ENCODE data around the gene CRAT. TPM values are rescaled to one million over a fixed set of nuclear protein-coding genes. Genes with fewer than 3 reads are reported as not detected.
"Not testable (repeated sequence)": the region's sequence is repeated elsewhere in the genome, so short reads cannot be mapped to it uniquely, and the experiment has no call there.

CRAT gene
- total RNA-seq, 3 donors from 2014 or later, result 62.0 to 86.5 (median 71.2) TPM

GRCh38 chr9:129122133-129122532 lies 11.5 kb upstream of the CRAT start:
- no peak for TF ChIP-seq CTCF (IDR thresholded peaks at IDR 0.05)
- Histone ChIP-seq H3K4me1 (ENCODE audit: low read depth) (no peaks in the 10 kb centered on the region), H3K9me3 (no peaks in the 10 kb centered on the region), H3K4me3 (no peak overlapping the region), H3K36me3 (ENCODE audit: low read depth) (peaks cover 4% of the 10 kb centered on the region)
- DNase-seq (no peak), ATAC-seq (no peak)
- intact Hi-C loops (cut with DNase I, micrococcal nuclease), result no loop called here

DNA sequence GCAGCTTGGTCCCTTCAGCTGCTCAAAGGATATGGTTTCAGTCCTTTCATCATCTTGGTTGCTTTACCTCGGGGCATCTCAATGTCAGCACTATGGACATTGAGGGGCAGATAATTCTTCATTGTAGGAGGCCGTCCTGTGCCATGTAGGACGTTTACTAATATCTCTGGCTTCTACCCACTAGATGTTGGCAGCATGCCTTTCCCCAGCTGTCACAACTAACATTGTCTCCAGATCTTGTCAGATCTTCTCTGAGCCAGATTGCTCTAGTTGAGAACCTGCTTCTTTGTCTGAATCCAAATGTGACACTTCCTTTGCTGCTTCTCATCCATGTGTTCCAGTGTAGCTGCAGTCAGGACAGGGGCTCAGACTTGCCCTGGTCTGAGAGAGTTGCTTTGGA lies 10.9 kb upstream of the CRAT start:
- no peak for TF ChIP-seq CTCF (IDR thresholded peaks at IDR 0.05)
- Histone ChIP-seq H3K9me3 (no peaks in the 10 kb centered on the region), H3K4me3 (no peak overlapping the region), H3K36me3 (ENCODE audit: low read depth) (peaks cover 4% of the 10 kb centered on the region), H3K4me1 (ENCODE audit: low read depth) (no peaks in the 10 kb centered on the region)
- ATAC-seq, result no peak
- intact Hi-C loops (cut with DNase I, micrococcal nuclease), result no loop called here
- DNase-seq, result no peak

DNA sequence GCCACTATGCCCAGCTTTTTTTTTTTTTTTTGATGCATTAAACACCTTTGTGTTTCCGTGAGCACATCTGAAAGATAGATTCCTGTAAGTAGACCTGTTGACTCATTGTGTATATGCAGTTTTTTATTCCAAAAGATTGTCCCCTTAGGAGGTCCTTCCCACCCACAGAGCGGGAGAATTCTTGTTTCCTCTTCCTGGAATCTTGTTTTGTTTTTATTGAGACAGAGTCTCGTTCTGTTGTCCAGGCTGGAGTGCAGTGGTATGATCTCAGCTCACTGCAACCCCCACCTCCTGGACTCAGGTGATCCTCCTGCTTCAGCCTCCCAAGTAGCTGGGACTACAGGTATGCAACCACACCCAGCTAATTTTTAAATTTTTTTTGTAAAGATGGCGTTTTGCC lies 8.2 kb upstream of the CRAT start:
- DNase-seq, result no peak
- no peaks in the 10 kb centered on the region for H3K9me3 ChIP-seq
- no peak overlapping the region for H3K4me3 ChIP-seq
- peaks cover 10% of the 10 kb centered on the region for H3K4me1 ChIP-seq (ENCODE audit: low read depth)
- ATAC-seq, result no peak
- no peak for TF ChIP-seq CTCF (IDR thresholded peaks at IDR 0.05)
- intact Hi-C loops (cut with DNase I, micrococcal nuclease), result no loop called here
- H3K36me3 ChIP-seq (ENCODE audit: low read depth), result peaks cover 4% of the 10 kb centered on the region

DNA sequence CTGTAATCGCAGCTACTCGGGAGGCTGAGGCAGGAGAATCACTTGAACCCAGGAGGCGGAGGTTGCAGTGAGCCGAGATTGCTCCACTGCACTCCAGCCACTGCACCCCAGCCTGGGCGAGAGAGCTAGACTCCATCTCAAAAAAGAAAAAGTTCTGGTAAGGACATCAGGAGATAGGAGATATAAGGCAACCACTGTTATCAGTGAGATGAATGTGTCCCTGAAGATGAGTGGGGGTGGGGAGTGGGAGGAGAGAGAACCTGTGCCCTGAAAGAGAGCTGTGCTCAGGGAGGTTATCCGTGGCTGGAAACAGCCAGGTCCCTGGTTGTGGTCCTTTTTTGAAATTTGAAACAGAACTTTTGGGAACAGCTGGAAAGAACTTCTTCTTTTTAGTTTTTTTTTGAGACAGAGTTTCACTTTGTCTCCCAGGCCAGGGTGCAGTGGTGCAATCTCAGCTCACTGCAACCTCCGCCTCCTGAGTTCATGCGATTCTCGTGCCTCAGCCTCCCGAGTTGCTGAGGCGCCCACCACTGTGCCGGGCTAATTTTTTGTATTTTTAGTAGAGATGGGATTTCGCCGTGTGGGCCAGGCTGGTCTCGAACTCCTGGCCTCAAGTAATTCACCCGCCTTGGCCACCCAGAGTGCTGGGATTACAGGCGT lies 3.2 kb upstream of the CRAT start:
- no peak for TF ChIP-seq CTCF (IDR thresholded peaks at IDR 0.05)

DNA sequence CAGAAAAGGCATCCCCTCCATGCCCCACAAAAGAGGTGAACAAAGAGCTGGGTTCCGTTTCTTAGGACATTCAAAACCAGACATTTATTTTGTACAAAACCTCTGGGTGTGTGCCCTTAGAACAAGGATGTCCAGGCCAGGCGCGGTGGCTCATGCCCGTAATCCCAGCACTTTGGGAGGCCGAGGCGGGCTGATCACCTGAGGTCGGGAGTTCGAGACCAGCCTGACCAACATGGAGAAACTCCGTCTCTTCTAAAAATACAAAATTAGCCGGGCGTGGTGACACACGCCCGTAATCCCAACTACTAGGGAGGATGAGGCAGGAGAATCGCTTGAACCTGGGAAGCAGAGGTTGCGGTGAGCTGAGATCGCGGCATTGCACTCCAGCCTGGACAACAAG lies 1.9 kb upstream of the CRAT start:
- H3K4me3 ChIP-seq; H3K9me3 ChIP-seq; ATAC-seq; DNase-seq; intact Hi-C loops (cut with DNase I, micrococcal nuclease); H3K36me3 ChIP-seq (ENCODE audit: low read depth): not testable (repeated sequence)
- peaks cover 36% of the 10 kb centered on the region for H3K4me1 ChIP-seq (ENCODE audit: low read depth)

More for the DNA sequence above, 3.2 kb upstream of the CRAT start:
- Histone ChIP-seq H3K4me1 (ENCODE audit: low read depth) (peaks cover 26% of the 10 kb centered on the region), H3K36me3 (ENCODE audit: low read depth) (peaks cover 4% of the 10 kb centered on the region), H3K9me3 (no peaks in the 10 kb centered on the region), H3K4me3 (no peak overlapping the region)
- intact Hi-C loops (cut with DNase I, micrococcal nuclease), result no loop called here
- ATAC-seq (no peak), DNase-seq (no peak)

- peaks cover 4% of the 10 kb centered on the region for H3K36me3 ChIP-seq (ENCODE audit: low read depth)
- ATAC-seq (peak; percentile 12), DNase-seq (peak in 2 of 3 donors; percentile 52 to 73)
- intact Hi-C loops (cut with DNase I, micrococcal nuclease), result no loop called here
- no peaks in the 10 kb centered on the region for H3K9me3 ChIP-seq
- peaks cover 36% of the 10 kb centered on the region for H3K4me1 ChIP-seq (ENCODE audit: low read depth)
- TF ChIP-seq CTCF (IDR thresholded peaks at IDR 0.05), result no peak
- H3K4me3 ChIP-seq, result peak overlapping the region; percentile 72
Observed at GRCh38 chr9:129111528-129112151, 1.0 kb upstream of the CRAT start.
